Mesenchymal stem cell (in vitro differentiated cells and primary cell): ENCODE results near the gene PARVB.

Experiments used
- DNase-seq: peaks from one replicate; pipeline ENCODE4 v3.0.0-alpha.2; 2013
- H2AFZ ChIP-seq: one replicate; pipeline ENCODE4 v1.6.1; 2013; ENCODE audit warnings: low read depth, mild to moderate bottlenecking, control low read depth, inconsistent platforms, low read length, moderate library complexity
- H2AK5ac ChIP-seq: 2 replicates; pipeline ENCODE4 v1.6.1; 2013; ENCODE audit warnings: low read length, moderate library complexity, mild to moderate bottlenecking, inconsistent platforms; ENCODE audit not compliant: severe bottlenecking
- H2BK120ac ChIP-seq: one replicate; pipeline ENCODE4 v1.6.1; 2013; ENCODE audit warnings: low read depth, mild to moderate bottlenecking, inconsistent platforms, low read length, moderate library complexity
- H2BK12ac ChIP-seq, 2 experiments: one replicate each; pipeline ENCODE4 v1.6.1; 2013; ENCODE audit warnings: inconsistent platforms in 2 of 2, low read length in 2 of 2, mild to moderate bottlenecking in 2 of 2, moderate library complexity in 2 of 2, control low read depth in 1 of 2
- H2BK15ac ChIP-seq: one replicate; pipeline ENCODE4 v1.6.1; 2013; ENCODE audit warnings: mild to moderate bottlenecking, low read depth, inconsistent platforms; ENCODE audit not compliant: poor library complexity, severe bottlenecking
- H2BK5ac ChIP-seq: 2 replicates; pipeline ENCODE4 v1.6.1; 2013; ENCODE audit warnings: low read depth, mild to moderate bottlenecking, low read length, control low read depth, inconsistent platforms; ENCODE audit not compliant: poor library complexity, severe bottlenecking
- H3K14ac ChIP-seq, 2 experiments: one replicate each; pipeline ENCODE4 v1.6.1; 2013; ENCODE audit warnings: inconsistent platforms in 2 of 2, low read length in 2 of 2, control low read depth in 1 of 2, mild to moderate bottlenecking in 1 of 2, moderate library complexity in 1 of 2
- H3K18ac ChIP-seq, 2 experiments: one replicate each; pipeline ENCODE4 v1.6.1; 2013; ENCODE audit warnings: inconsistent platforms in 2 of 2, low read length in 2 of 2, control low read depth in 1 of 2, low read depth in 1 of 2, mild to moderate bottlenecking in 1 of 2
- H3K23ac ChIP-seq, 2 experiments: one replicate each; pipeline ENCODE4 v1.6.1; 2013; ENCODE audit warnings: inconsistent platforms in 2 of 2, low read length in 2 of 2, mild to moderate bottlenecking in 2 of 2, moderate library complexity in 2 of 2, control low read depth in 1 of 2
- H3K27ac ChIP-seq: 2 replicates; pipeline ENCODE4 v1.5.1; 2013; ENCODE audit warnings: mild to moderate bottlenecking, moderate library complexity, low read length, control low read depth, inconsistent platforms; ENCODE audit not compliant: poor library complexity, severe bottlenecking
- H3K27me3 ChIP-seq, 2 experiments: 2 replicates each; pipeline versions ENCODE4 v1.6.1 to v1.7.0; 2013; ENCODE audit warnings: low read length in 2 of 2, mild to moderate bottlenecking in 2 of 2, moderate library complexity in 2 of 2, control low read depth in 1 of 2, inconsistent platforms in 1 of 2; ENCODE audit not compliant: control insufficient read depth in 1 of 2, insufficient read depth in 1 of 2
- H3K36me3 ChIP-seq, 2 experiments: 2 replicates each; pipeline versions ENCODE4 v1.6.1 to v1.7.0; 2013; ENCODE audit warnings: low read length in 2 of 2, control low read depth in 1 of 2, inconsistent platforms in 1 of 2, low read depth in 1 of 2, mild to moderate bottlenecking in 1 of 2; ENCODE audit not compliant: insufficient read depth in 2 of 2, control insufficient read depth in 1 of 2
- H3K4ac ChIP-seq, 2 experiments: one replicate each; pipeline ENCODE4 v1.6.1; 2013; ENCODE audit warnings: inconsistent platforms in 2 of 2, low read length in 2 of 2, mild to moderate bottlenecking in 2 of 2, moderate library complexity in 2 of 2, control low read depth in 1 of 2, low read depth in 1 of 2
- H3K4me1 ChIP-seq: 2 replicates; pipeline ENCODE4 v1.6.1; 2013; ENCODE audit warnings: low read depth, low read length, control low read depth; ENCODE audit not compliant: control insufficient read depth, insufficient read depth
- H3K4me2 ChIP-seq: 2 replicates; pipeline ENCODE4 v1.6.1; 2013; ENCODE audit warnings: low read length, mild to moderate bottlenecking, inconsistent platforms; ENCODE audit not compliant: poor library complexity, severe bottlenecking
- H3K4me3 ChIP-seq, 2 experiments: 2 replicates each; pipeline versions ENCODE4 v1.5.1 to v1.7.0; 2013; ENCODE audit warnings: low read length in 2 of 2, mild to moderate bottlenecking in 2 of 2, control low read depth in 1 of 2, low read depth in 1 of 2; ENCODE audit not compliant: insufficient read depth in 1 of 2
- H3K79me1 ChIP-seq: replicated peaks from 2 replicates; pipeline ENCODE4 v1.6.1; 2013; ENCODE audit warnings: mild to moderate bottlenecking, control low read depth, low read length, inconsistent platforms; ENCODE audit not compliant: poor library complexity, severe bottlenecking
- H3K9ac ChIP-seq: 2 replicates; pipeline ENCODE4 v1.7.0; 2013; ENCODE audit warnings: mild to moderate bottlenecking, low read length, moderate library complexity
- H3K9me3 ChIP-seq: 2 replicates; pipeline ENCODE4 v1.7.0; 2013; ENCODE audit warnings: mild to moderate bottlenecking, low read length; ENCODE audit not compliant: control insufficient read depth
- H4K8ac ChIP-seq: one replicate; pipeline ENCODE4 v1.6.1; 2013; ENCODE audit warnings: inconsistent platforms, mild to moderate bottlenecking, low read length, moderate library complexity
- H4K91ac ChIP-seq: one replicate; pipeline ENCODE4 v1.6.1; 2013; ENCODE audit warnings: mild to moderate bottlenecking, low read length, inconsistent platforms
- WGBS: methylation state at CpG from one replicate; pipeline ENCODE4 v1.1.7; 2013; ENCODE audit warnings: mixed read lengths; 5-methylcytosine and 5-hydroxymethylcytosine counted together

Gene PARVB

DNA sequence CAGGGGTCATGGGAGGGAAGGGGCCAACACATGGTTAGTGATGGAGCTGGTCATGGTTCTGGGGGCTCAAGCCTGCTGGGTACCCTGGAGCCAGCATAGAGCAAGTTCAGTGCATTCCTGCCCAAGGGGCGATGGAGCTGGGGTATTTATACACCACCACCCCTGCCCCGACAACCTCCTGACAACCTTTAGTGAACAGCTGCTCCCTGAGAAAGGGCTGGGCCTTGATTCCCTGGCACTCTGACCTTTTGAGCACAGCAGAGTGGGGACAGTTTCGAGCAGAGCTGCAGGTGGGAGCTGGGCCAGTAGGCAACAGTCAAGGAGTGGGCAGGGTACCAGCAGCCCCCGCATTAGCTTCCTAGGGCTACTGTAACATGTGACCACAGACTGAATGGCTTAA, 162.6 kb downstream of the PARVB start:
- H3K9ac ChIP-seq, result no peak overlapping the region
- 81% methylated on average over 4 of the region's 4 CpGs for WGBS
- H3K14ac ChIP-seq, result no peak overlapping the region
- H3K4me3 ChIP-seq, result no peak overlapping the region
- no peaks in the 10 kb centered on the region for H3K36me3 ChIP-seq
- DNase-seq, result no peak
- H2BK12ac ChIP-seq, result no peak overlapping the region
- no peak overlapping the region for H2BK120ac ChIP-seq
- no peak overlapping the region for H3K27ac ChIP-seq
- no peak overlapping the region for H2AFZ ChIP-seq
- H3K4me1 ChIP-seq, result peaks cover 13% of the 10 kb centered on the region
- H3K4ac ChIP-seq, result no peak overlapping the region
- no peak overlapping the region for H2BK5ac ChIP-seq
- no peak overlapping the region for H3K4me2 ChIP-seq
- H4K91ac ChIP-seq, result no peak overlapping the region
- H3K79me1 ChIP-seq, result no peaks in the 10 kb centered on the region
- no peak overlapping the region for H4K8ac ChIP-seq
- no peak overlapping the region for H2AK5ac ChIP-seq
- peaks cover 24 to 61% of the 10 kb centered on the region in 2 experiments for H3K27me3 ChIP-seq
- H3K23ac ChIP-seq, result no peak overlapping the region
- H2BK15ac ChIP-seq, result no peak overlapping the region
- no peak overlapping the region for H3K18ac ChIP-seq
- no peaks in the 10 kb centered on the region for H3K9me3 ChIP-seq

DNA sequence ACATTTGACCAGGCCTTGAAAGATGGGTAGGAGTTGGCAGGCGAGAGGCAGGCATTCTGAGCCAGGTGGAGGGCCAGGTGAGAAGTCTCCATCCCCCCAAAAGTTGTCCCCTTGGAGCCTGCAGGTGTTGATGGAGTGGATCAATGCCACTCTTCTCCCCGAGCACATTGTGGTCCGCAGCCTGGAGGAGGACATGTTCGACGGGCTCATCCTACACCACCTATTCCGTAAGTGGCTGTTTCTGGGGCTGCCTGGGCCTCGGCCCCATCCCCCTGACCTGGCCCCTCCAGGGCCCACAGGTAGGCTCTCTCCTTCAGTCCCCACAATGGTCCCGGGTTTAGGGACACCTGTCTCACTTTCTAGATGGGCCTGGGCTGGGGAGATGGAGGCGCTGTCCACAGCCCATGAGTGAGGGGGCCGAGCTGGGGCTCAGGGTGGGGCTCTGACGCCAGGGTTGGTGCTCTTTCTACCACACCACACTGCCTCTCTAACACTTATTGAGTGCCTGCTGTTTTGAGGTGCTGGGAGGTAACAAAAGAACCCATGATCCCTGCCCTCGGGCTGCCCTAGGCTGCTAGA, 163.6 kb downstream of the PARVB start:
- no peak overlapping the region for H2BK120ac ChIP-seq
- peaks cover 14 to 53% of the 10 kb centered on the region in 2 experiments for H3K27me3 ChIP-seq
- no peak for DNase-seq
- H2BK12ac ChIP-seq, result no peak overlapping the region
- no peak overlapping the region for H3K4me3 ChIP-seq
- H3K79me1 ChIP-seq, result no peaks in the 10 kb centered on the region
- H3K4me2 ChIP-seq, result no peak overlapping the region
- no peak overlapping the region for H3K9ac ChIP-seq
- H4K8ac ChIP-seq, result no peak overlapping the region
- no peak overlapping the region for H2AFZ ChIP-seq
- no peak overlapping the region for H3K27ac ChIP-seq
- no peak overlapping the region for H3K18ac ChIP-seq
- H4K91ac ChIP-seq, result no peak overlapping the region
- H3K4ac ChIP-seq, result no peak overlapping the region
- no peak overlapping the region for H2BK15ac ChIP-seq
- H2AK5ac ChIP-seq, result no peak overlapping the region
- no peaks in the 10 kb centered on the region for H3K36me3 ChIP-seq
- no peak overlapping the region for H3K23ac ChIP-seq
- H3K4me1 ChIP-seq, result peaks cover 13% of the 10 kb centered on the region
- H3K9me3 ChIP-seq, result no peaks in the 10 kb centered on the region
- WGBS, result 84% methylated on average over 11 of the region's 12 CpGs
- no peak overlapping the region for H3K14ac ChIP-seq
- H2BK5ac ChIP-seq, result no peak overlapping the region

DNA sequence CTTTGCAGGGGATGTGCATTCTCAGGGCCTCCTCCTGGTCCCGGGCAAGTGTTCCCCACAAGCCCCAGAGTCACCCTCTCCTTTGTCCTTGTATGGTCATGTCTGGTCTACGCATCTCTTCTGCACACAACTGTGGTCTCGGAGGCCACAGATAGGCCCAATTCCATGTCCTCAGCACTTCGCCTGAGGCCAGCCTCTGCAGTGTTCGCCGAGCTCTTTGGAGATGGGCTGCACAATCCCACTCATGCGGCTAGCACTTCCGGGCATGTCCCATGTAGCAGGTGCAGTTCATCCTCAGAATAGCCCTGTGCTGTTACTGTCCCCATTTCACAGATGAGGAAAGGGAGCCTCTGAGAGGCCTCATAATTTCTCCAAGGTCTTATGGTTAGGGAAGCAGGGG, 164.2 kb downstream of the PARVB start:
- no peaks in the 10 kb centered on the region for H3K79me1 ChIP-seq
- H3K36me3 ChIP-seq, result no peaks in the 10 kb centered on the region
- no peak overlapping the region for H3K4me3 ChIP-seq
- no peak overlapping the region for H3K4me2 ChIP-seq
- no peak overlapping the region for H3K9ac ChIP-seq
- H3K9me3 ChIP-seq, result no peaks in the 10 kb centered on the region
- DNase-seq, result no peak
- peaks cover 13% of the 10 kb centered on the region for H3K4me1 ChIP-seq
- no peak overlapping the region for H2AK5ac ChIP-seq
- no peak overlapping the region for H4K8ac ChIP-seq
- H3K23ac ChIP-seq, result no peak overlapping the region
- no peak overlapping the region for H2BK120ac ChIP-seq
- no peak overlapping the region for H4K91ac ChIP-seq
- WGBS, result 87% methylated on average over 8 of the region's 8 CpGs
- peaks cover 15 to 53% of the 10 kb centered on the region in 2 experiments for H3K27me3 ChIP-seq
- no peak overlapping the region for H2AFZ ChIP-seq
- no peak overlapping the region for H2BK15ac ChIP-seq
- no peak overlapping the region for H3K27ac ChIP-seq
- H3K4ac ChIP-seq, result no peak overlapping the region
- H3K18ac ChIP-seq, result no peak overlapping the region
- H2BK12ac ChIP-seq, result no peak overlapping the region
- H2BK5ac ChIP-seq, result no peak overlapping the region
- H3K14ac ChIP-seq, result no peak overlapping the region

DNA sequence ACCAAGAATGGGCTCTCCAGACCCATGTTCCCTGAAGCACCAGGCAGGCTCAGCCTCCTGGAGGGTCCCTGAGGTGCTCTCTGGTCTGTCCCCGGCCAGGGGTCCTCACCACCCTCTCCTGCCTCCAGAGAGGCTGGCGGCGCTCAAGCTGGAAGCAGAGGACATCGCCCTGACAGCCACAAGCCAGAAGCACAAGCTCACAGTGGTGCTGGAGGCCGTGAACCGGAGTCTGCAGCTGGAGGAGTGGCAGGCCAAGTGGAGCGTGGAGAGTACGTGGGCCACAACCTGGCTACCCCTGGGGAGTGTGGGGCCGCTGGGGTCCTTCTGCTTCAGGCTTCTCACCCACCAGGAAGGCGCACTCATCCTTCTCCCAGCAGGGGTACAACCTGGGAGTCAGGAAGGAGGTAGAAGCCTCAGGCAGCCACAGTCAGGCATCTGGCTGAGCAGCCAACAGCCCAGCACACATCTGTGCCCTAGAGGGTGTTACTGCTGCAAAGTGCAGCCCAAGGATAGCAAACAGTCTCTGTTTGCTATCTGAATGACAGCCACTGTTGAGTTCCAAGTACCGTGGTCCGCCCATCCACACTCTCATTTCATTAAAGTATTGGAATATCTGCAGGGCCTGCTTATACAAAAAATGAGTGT, 165.0 kb downstream of the PARVB start:
- Histone ChIP-seq H3K4ac (no peak overlapping the region), H3K14ac (no peak overlapping the region), H3K23ac (no peak overlapping the region), H3K9ac (no peak overlapping the region), H2AFZ (no peak overlapping the region), H3K18ac (no peak overlapping the region), H3K27ac (no peak overlapping the region), H2BK12ac (no peak overlapping the region), H2BK5ac (no peak overlapping the region), H2BK15ac (no peak overlapping the region), H2BK120ac (no peak overlapping the region), H2AK5ac (no peak overlapping the region), H3K27me3 (peaks cover 13 to 53% of the 10 kb centered on the region in 2 experiments), H3K36me3 (no peaks in the 10 kb centered on the region), H3K4me3 (no peak overlapping the region), H3K79me1 (no peaks in the 10 kb centered on the region), H4K8ac (no peak overlapping the region), H3K4me1 (peaks cover 10% of the 10 kb centered on the region), H3K9me3 (no peaks in the 10 kb centered on the region), H3K4me2 (no peak overlapping the region), H4K91ac (no peak overlapping the region)
- no peak for DNase-seq
- WGBS, result 93% methylated on average over 12 of the region's 12 CpGs
